Karpas-422 (cell line): ENCODE results near the gene KIRREL1. TPM values are rescaled to one million over a fixed set of nuclear protein-coding genes. Genes with fewer than 3 reads are reported as not detected.

ENCODE experiments used
- DNase-seq: peaks from one replicate; pipeline ENCODE4 v3.0.0-alpha.2; 2015
- H2AFZ ChIP-seq: fragments of 200-600 bp; sonication (generic); 2 replicates; pipeline ENCODE4 v1.6.1; 2014; ENCODE audit warnings: antibody characterized with exemption, low read length, mixed read lengths
- H3K27ac ChIP-seq: fragments of 200-600 bp; sonication (generic); 2 replicates; pipeline ENCODE4 v1.5.1; 2014; ENCODE audit warnings: mild to moderate bottlenecking, low read length, moderate library complexity
- H3K27me3 ChIP-seq: fragments of 200-600 bp; sonication (generic); 2 replicates; pipeline ENCODE4 v1.6.1; 2014; ENCODE audit warnings: low read length, mixed read lengths
- H3K36me3 ChIP-seq: fragments of 200-600 bp; sonication (generic); 2 replicates; pipeline ENCODE4 v1.6.1; 2014; ENCODE audit warnings: low read length, mixed read lengths; ENCODE audit not compliant: insufficient read depth
- H3K4me1 ChIP-seq: fragments of 200-600 bp; sonication (generic); 2 replicates; pipeline ENCODE4 v1.6.1; 2014; ENCODE audit warnings: mild to moderate bottlenecking, low read length, mixed read lengths
- H3K4me2 ChIP-seq: fragments of 200-600 bp; sonication (generic); 2 replicates; pipeline ENCODE4 v1.6.1; 2014; ENCODE audit warnings: low read length, low read depth, mild to moderate bottlenecking; ENCODE audit not compliant: poor library complexity, severe bottlenecking
- H3K4me3 ChIP-seq: fragments of 200-600 bp; sonication (generic); 2 replicates; pipeline ENCODE4 v1.5.1; 2014; ENCODE audit warnings: mild to moderate bottlenecking, antibody characterized with exemption, low read length, mixed read lengths
- H3K79me2 ChIP-seq: fragments of 200-600 bp; sonication (generic); 2 replicates; pipeline ENCODE4 v1.6.1; 2014; ENCODE audit warnings: mild to moderate bottlenecking, low read length, mixed read lengths
- H3K9ac ChIP-seq: fragments of 200-600 bp; sonication (generic); 2 replicates; pipeline ENCODE4 v1.6.0; 2014; ENCODE audit warnings: low read length
- H3K9me2 ChIP-seq: fragments of 200-600 bp; sonication (generic), shearing (Covaris generic); replicated peaks from 2 replicates; pipeline ENCODE4 v1.6.0; 2014; ENCODE audit warnings: mild to moderate bottlenecking, low read length, moderate library complexity; ENCODE audit not compliant: insufficient read depth
- H3K9me3 ChIP-seq: fragments of 300-700, 200-600 bp; sonication (generic); 2 replicates; pipeline ENCODE4 v1.6.1; 2014; ENCODE audit warnings: low read length, mixed read lengths
- H4K20me1 ChIP-seq: fragments of 200-600 bp; sonication (generic); 2 replicates; pipeline ENCODE4 v1.6.1; 2014; ENCODE audit warnings: mild to moderate bottlenecking, antibody characterized with exemption, low read length, low read depth; ENCODE audit not compliant: insufficient read depth
- total RNA-seq: library from RNA; depleted of rRNA; stranded (reverse); fragments of >200 nt; shearing (Covaris generic); gene quantifications from 2 replicates; pipeline ENCODE4 v1.2.3, GENCODE V29; 2014; ENCODE audit warnings: low replicate concordance

Gene KIRREL1
- total RNA-seq, 1 experiment from 2014 or later: not detected

DNA sequence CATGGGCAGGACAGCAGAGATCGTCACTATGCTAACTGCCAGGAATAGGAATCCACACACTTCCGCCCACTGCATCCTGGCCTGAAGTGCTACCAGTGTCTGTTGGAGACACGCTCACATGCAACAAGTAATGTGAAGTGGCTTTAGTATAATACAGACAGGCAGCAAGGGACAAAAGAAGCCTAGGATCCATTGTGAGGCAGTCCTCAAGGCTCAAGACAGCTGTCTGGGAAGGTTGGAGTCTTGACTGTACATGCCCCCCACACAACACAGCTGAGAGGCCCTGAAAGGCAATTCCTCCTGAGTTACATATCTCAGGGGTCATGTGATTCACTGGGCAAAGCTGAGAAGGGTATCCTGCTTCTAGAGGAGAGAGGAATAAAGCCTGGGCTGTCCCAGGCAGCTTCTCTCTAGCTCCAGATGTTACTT is 147.3 kb downstream of the KIRREL1 start:
- no peak overlapping the region for H3K27ac ChIP-seq
- no peaks in the 10 kb centered on the region for H3K9me3 ChIP-seq
- H3K79me2 ChIP-seq: no peaks in the 10 kb centered on the region
- H3K4me3 ChIP-seq: no peak overlapping the region
- H3K4me1 ChIP-seq: no peaks in the 10 kb centered on the region
- no peaks in the 10 kb centered on the region for H3K27me3 ChIP-seq
- DNase-seq: no peak
- no peak overlapping the region for H3K4me2 ChIP-seq
- no peaks in the 10 kb centered on the region for H4K20me1 ChIP-seq
- H3K36me3 ChIP-seq: no peaks in the 10 kb centered on the region
- H3K9me2 ChIP-seq: no peaks in the 10 kb centered on the region
- H2AFZ ChIP-seq: no peak overlapping the region
- H3K9ac ChIP-seq: no peak overlapping the region

DNA sequence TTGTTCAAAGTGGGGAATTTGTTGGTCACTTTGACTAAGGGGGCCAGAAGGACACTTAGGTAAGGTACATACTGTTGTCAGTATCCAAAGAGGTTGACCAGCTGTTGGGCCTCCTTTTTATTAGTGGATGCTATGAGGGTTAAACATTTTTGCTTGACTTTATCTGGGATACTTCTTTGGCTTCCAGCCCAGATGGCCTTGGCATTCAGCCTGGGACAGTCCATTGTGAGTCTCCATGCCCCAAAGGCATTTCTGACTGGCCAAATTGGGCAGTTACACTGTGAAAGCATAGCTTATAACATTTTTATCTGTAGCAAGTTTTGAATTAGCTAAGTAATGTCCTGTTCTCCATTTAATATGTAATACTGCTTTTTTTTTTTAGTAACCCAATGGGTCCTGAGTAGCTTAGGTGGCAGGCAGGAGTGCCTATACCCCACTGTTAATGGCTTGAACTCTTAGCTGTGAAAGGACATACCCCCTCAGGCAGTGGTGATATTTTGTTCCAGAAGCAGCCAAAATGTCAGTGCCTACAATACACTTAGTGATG is 151.8 kb downstream of the KIRREL1 start:
- peaks cover 13% of the 10 kb centered on the region for H3K4me1 ChIP-seq
- no peaks in the 10 kb centered on the region for H3K9me3 ChIP-seq
- no peak overlapping the region for H3K4me3 ChIP-seq
- H2AFZ ChIP-seq: no peak overlapping the region
- no peak for DNase-seq
- no peaks in the 10 kb centered on the region for H3K36me3 ChIP-seq
- H3K9me2 ChIP-seq: no peaks in the 10 kb centered on the region
- H3K9ac ChIP-seq: no peak overlapping the region
- no peaks in the 10 kb centered on the region for H3K27me3 ChIP-seq
- H3K27ac ChIP-seq: no peak overlapping the region
- no peaks in the 10 kb centered on the region for H4K20me1 ChIP-seq
- H3K4me2 ChIP-seq: no peak overlapping the region
- no peaks in the 10 kb centered on the region for H3K79me2 ChIP-seq

DNA sequence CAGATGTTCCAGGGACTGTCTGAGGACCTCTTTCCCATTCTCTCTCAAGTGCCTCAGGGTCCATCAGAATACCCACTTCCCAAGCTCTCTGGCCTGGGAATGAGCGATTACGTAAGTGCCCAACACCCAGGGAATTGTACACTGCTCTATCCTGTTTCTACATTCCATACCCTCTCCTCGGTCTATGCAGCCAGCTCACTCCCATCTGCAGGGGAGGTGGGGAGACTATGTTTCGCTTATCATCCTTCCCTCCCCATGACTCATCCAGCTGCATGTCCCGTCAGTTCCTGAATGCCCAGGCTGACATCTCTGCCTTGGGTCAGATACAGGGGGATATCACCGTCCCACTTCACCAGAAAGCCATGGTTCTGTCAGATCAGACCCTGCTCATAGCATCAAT is 152.7 kb downstream of the KIRREL1 start:
- Histone ChIP-seq H3K4me1 (peaks cover 16% of the 10 kb centered on the region), H3K9me3 (no peaks in the 10 kb centered on the region), H3K4me2 (no peak overlapping the region)

DNA sequence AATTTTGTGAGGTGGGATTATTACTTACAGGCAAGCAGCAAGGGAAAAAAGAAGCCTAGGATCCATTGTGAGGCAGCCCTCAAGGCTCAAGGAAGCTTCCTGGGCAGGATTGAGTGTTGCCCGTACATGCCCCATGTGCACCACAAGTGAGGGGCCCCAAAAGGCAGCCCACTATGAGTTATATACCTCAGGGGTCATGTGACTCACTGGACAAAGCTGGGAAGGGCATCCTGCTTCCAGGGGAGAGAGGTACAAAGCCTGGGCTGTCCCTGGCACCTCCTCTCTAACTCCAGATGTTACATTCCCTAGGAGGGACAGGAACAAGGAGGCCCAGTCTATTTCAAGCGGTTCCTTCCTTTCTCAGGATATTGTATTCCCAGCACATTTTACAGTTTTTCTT is 153.3 kb downstream of the KIRREL1 start:
- H3K27me3 ChIP-seq: no peaks in the 10 kb centered on the region
- no peaks in the 10 kb centered on the region for H4K20me1 ChIP-seq
- no peak overlapping the region for H3K4me3 ChIP-seq
- no peak overlapping the region for H3K27ac ChIP-seq
- no peak for DNase-seq
- H3K36me3 ChIP-seq: no peaks in the 10 kb centered on the region
- H3K4me1 ChIP-seq: peaks cover 16% of the 10 kb centered on the region
- no peaks in the 10 kb centered on the region for H3K9me3 ChIP-seq
- H3K4me2 ChIP-seq: no peak overlapping the region
- H2AFZ ChIP-seq: no peak overlapping the region
- H3K9me2 ChIP-seq: no peaks in the 10 kb centered on the region
- H3K79me2 ChIP-seq: no peaks in the 10 kb centered on the region
- H3K9ac ChIP-seq: no peak overlapping the region

More for the DNA sequence above, 152.7 kb downstream of the KIRREL1 start:
- no peak overlapping the region for H3K9ac ChIP-seq
- H3K36me3 ChIP-seq: no peaks in the 10 kb centered on the region
- no peaks in the 10 kb centered on the region for H3K27me3 ChIP-seq
- no peaks in the 10 kb centered on the region for H4K20me1 ChIP-seq
- no peaks in the 10 kb centered on the region for H3K9me2 ChIP-seq
- H3K79me2 ChIP-seq: no peaks in the 10 kb centered on the region
- no peak overlapping the region for H3K4me3 ChIP-seq
- H3K27ac ChIP-seq: no peak overlapping the region
- no peak overlapping the region for H2AFZ ChIP-seq
- no peak for DNase-seq

DNA sequence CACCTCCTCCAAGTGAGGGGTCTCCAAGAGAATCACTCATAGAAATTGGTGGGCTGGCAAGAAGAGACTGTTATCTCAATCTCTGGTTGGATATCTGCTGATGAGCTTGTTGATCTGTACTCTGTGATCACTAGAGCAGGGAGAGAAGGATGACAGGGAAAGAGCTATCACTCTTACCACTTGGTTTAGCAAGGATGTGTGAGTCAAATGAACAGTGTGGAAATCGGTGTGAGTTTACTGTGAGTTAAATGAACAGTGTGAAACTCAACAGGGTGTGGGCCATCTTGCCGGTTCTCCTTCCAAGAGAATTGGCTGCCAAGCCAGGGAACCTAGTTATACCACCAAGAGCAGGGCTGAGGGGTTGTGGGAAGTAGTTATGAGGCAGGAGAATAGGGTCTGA is 154.0 kb downstream of the KIRREL1 start:
- Histone ChIP-seq H3K4me2 (no peak overlapping the region), H3K4me3 (no peak overlapping the region), H3K27ac (no peak overlapping the region)

DNA sequence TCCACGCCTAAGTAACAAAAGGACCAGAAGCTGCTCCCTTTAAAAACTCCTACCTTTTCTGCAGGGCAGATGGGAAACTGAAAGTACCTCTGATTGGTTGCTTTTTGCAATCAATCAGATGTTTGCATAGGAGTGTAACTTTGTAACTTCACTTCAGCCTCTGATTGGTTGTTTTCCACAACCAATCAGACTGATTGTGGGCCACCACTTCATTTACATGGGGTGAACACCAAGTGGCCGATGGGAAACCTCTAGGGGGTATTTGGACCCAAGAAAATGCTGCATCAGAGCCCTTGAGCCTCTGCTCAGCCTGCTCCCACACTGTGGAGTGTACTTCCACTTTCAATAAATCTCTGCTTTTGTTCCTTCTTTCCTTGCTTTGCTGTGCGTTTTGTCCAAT is 154.4 kb downstream of the KIRREL1 start:
- no peaks in the 10 kb centered on the region for H3K9me3 ChIP-seq
- no peak overlapping the region for H2AFZ ChIP-seq
- H3K79me2 ChIP-seq: no peaks in the 10 kb centered on the region
- no peak overlapping the region for H3K4me3 ChIP-seq
- peaks cover 16% of the 10 kb centered on the region for H3K4me1 ChIP-seq
- no peak for DNase-seq
- H3K9ac ChIP-seq: no peak overlapping the region
- no peaks in the 10 kb centered on the region for H3K36me3 ChIP-seq
- no peak overlapping the region for H3K27ac ChIP-seq
- no peaks in the 10 kb centered on the region for H4K20me1 ChIP-seq
- no peak overlapping the region for H3K4me2 ChIP-seq
- no peaks in the 10 kb centered on the region for H3K27me3 ChIP-seq
- no peaks in the 10 kb centered on the region for H3K9me2 ChIP-seq

More for the DNA sequence above, 154.0 kb downstream of the KIRREL1 start:
- Histone ChIP-seq H4K20me1 (no peaks in the 10 kb centered on the region), H3K9ac (no peak overlapping the region), H3K9me3 (no peaks in the 10 kb centered on the region), H3K9me2 (no peaks in the 10 kb centered on the region), H3K4me1 (peaks cover 16% of the 10 kb centered on the region), H3K79me2 (no peaks in the 10 kb centered on the region), H3K27me3 (no peaks in the 10 kb centered on the region), H2AFZ (no peak overlapping the region), H3K36me3 (no peaks in the 10 kb centered on the region)
- DNase-seq: no peak

DNA sequence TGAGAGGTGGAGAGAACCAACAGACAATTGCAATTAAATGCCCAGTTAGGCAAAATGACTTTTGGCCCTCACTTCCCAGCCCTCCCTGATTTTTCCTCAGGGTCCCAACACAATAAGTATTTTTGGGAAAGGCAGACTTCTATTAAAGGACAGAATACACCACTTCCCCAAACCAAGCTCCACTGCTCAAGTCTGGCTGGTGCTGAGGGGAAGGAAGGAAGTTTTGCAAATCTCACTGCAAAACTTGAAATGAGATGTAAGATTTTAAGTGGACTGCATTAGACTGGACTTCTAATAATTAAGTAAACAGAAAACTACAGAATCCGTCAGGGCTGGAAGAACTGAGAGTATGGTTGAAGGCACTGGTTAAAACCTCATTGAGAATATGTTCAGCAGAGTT is 155.0 kb downstream of the KIRREL1 start:
- Histone ChIP-seq H2AFZ (no peak overlapping the region; the same call in 1 of the 2 replicates), H3K9me3 (no peaks in the 10 kb centered on the region), H3K9me2 (no peaks in the 10 kb centered on the region), H4K20me1 (no peaks in the 10 kb centered on the region), H3K9ac (no peak overlapping the region), H3K27ac (no peak overlapping the region), H3K36me3 (no peaks in the 10 kb centered on the region), H3K27me3 (no peaks in the 10 kb centered on the region), H3K4me1 (peaks cover 16% of the 10 kb centered on the region), H3K4me2 (peak overlapping the region; percentile 70), H3K79me2 (no peaks in the 10 kb centered on the region), H3K4me3 (no peak overlapping the region)
- DNase-seq: no peak

DNA sequence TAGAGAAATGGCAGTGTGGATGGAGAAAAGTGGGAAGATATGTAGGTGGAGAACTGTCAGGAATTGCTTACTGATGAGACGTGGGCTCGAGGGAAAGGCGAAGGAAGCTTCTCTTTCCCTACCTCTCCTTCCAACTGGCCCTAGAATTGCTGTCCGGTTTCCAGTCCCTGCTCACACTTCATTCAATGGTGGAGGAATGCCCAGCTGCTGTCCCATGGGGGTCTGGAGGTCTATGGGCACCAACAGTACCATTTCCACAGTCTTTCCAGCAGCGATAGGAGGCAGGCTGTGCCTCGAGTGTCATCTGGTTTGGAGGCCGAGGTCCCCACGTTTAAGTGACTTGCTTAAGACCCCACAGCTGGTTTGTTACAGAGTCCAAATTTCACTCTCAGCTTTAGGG is 155.7 kb downstream of the KIRREL1 start:
- H4K20me1 ChIP-seq: no peaks in the 10 kb centered on the region
- peak overlapping the region; percentile 57 for H3K4me3 ChIP-seq
- peak overlapping the region; percentile 70 for H3K4me2 ChIP-seq
- no peaks in the 10 kb centered on the region for H3K9me2 ChIP-seq
- H3K27ac ChIP-seq: no peak overlapping the region
- peak overlapping the region; percentile 91 for H2AFZ ChIP-seq
- no peaks in the 10 kb centered on the region for H3K9me3 ChIP-seq
- no peaks in the 10 kb centered on the region for H3K36me3 ChIP-seq
- H3K9ac ChIP-seq: peak overlapping the region; percentile 50
- H3K27me3 ChIP-seq: no peaks in the 10 kb centered on the region
- H3K79me2 ChIP-seq: no peaks in the 10 kb centered on the region
- DNase-seq: no peak
- peaks cover 16% of the 10 kb centered on the region for H3K4me1 ChIP-seq
